Measurements from ENCODE around the gene TBC1D22A. TPM values are rescaled to one million over a fixed set of nuclear protein-coding genes. Genes with fewer than 3 reads are reported as not detected.

Gene TBC1D22A
- total RNA-seq, 1 experiment from 2014 or later = 27.6 TPM

DNA sequence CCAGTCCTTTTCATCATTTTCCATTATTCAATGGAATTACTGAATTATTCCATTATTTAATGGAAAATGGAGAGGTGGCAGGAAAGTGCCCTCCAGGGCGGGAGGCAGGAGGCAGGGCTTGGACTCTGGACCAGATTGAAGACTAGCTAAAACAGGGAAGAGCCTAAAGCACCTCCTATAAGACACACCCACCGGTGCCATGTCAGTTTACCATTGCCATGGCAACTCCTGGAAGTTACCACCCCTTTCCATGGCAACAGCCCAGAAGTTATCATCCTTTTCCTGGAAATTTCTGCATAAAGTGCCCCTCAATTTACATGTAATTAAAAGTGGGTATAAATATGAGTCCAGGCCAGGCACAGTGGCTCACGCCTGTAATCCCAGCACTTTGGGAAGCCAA, 443.7 kb downstream of the TBC1D22A start:
- Mint-ChIP-seq H3K9me3 (ENCODE audit: low read depth, unreplicated experiment) (no peaks in the 10 kb centered on the region), H3K4me1 (ENCODE audit: low read depth, unreplicated experiment) (no peaks in the 10 kb centered on the region), H3K27me3 (ENCODE audit: unreplicated experiment) (peaks cover 51% of the 10 kb centered on the region), H3K27ac (ENCODE audit: unreplicated experiment) (no peak overlapping the region), H3K36me3 (ENCODE audit: insufficient read depth, unreplicated experiment) (no peaks in the 10 kb centered on the region), H3K4me3 (ENCODE audit: low read depth, unreplicated experiment) (no peak overlapping the region)
- no peak for TF ChIP-seq CTCF (IDR thresholded peaks at IDR 0.05; ENCODE audit: unreplicated experiment)
- intact Hi-C loops (cut with micrococcal nuclease; ENCODE audit: unreplicated experiment) = no loop called here
- CTCF ChIA-PET = no interaction called here
- DNase-seq = no peak
- BruUV-seq (replicated peaks) = no TSS peak

GRCh38 chr22:47206666-47207218, 444.3 kb downstream of the TBC1D22A start:
- no peak for DNase-seq
- BruUV-seq (replicated peaks) = no TSS peak
- CTCF ChIA-PET = no interaction called here
- Mint-ChIP-seq H3K4me1 (ENCODE audit: low read depth, unreplicated experiment) (no peaks in the 10 kb centered on the region), H3K9me3 (ENCODE audit: low read depth, unreplicated experiment) (no peaks in the 10 kb centered on the region), H3K27me3 (ENCODE audit: unreplicated experiment) (peaks cover 46% of the 10 kb centered on the region), H3K27ac (ENCODE audit: unreplicated experiment) (no peak overlapping the region), H3K36me3 (ENCODE audit: insufficient read depth, unreplicated experiment) (no peaks in the 10 kb centered on the region), H3K4me3 (ENCODE audit: low read depth, unreplicated experiment) (no peak overlapping the region)
- TF ChIP-seq CTCF (IDR thresholded peaks at IDR 0.05; ENCODE audit: unreplicated experiment) = no peak
- intact Hi-C loops (cut with micrococcal nuclease; ENCODE audit: unreplicated experiment) = no loop called here

DNA sequence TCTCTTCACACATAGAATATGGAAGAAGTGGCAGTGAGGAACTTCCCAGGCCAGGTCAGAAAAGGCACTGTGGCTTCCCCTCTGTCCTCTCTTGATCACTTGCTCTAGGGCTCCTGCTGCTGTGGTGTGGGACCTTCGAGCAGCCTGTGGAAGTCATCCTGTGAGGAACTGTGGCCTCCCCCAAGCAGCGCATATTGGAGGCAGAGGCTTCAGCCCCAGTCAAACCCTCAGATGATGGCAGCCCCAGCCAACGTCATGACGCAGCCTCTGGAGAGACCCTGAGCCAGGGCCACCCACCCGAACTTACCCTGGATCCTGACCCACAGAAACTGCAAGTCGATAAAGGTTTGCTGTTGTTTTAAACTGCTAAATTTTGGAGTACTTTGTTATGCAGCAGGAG, 444.9 kb downstream of the TBC1D22A start:
- Mint-ChIP-seq H3K9me3 (ENCODE audit: low read depth, unreplicated experiment) (no peaks in the 10 kb centered on the region), H3K27me3 (ENCODE audit: unreplicated experiment) (peaks cover 46% of the 10 kb centered on the region), H3K36me3 (ENCODE audit: insufficient read depth, unreplicated experiment) (no peaks in the 10 kb centered on the region), H3K4me3 (ENCODE audit: low read depth, unreplicated experiment) (no peak overlapping the region), H3K27ac (ENCODE audit: unreplicated experiment) (no peak overlapping the region), H3K4me1 (ENCODE audit: low read depth, unreplicated experiment) (no peaks in the 10 kb centered on the region)
- TF ChIP-seq CTCF (IDR thresholded peaks at IDR 0.05; ENCODE audit: unreplicated experiment) = no peak
- CTCF ChIA-PET = interaction anchor here (0.6 kb wide), 1 partner anchor 91 kb away, joined by 5 read pairs; no protein-coding TSS in a partner anchor
- intact Hi-C loops (cut with micrococcal nuclease; ENCODE audit: unreplicated experiment) = no loop called here
- DNase-seq = no peak
- no TSS peak for BruUV-seq (replicated peaks)

DNA sequence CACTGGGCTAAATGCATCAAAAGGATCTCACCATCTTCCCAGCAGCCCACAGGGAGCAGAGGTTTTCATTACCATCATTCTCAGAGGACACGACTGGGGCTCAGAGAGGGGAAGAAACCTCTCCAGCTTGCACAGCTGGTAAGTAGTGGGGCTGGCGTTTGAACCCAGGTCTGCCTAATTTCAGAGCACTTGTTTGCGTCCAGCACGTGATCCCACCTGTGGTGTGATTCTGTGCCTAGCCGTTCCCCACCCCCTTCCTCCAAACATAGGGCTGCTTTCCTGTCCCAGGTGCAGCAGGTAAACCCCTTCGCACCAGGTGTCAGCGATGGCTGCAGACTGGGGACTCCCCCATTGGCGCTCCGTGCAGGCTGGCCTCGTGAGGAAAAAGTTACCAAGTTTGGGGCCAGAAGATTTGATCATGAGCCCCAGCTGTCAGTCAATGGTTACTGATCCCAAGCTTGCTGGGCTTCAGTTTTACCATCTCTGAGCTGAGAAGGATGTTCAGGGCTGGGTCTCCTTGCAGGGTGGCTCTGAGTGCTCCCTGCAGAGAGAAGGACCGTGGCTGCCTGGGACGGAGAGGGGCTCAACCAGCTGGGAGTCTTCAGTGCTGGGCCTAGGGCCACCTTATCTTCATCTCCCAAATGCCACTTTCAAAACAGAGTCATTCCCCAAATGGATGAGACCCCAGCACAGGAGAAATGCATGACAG, 445.6 kb downstream of the TBC1D22A start:
- intact Hi-C loops (cut with micrococcal nuclease; ENCODE audit: unreplicated experiment) = no loop called here
- Mint-ChIP-seq H3K36me3 (ENCODE audit: insufficient read depth, unreplicated experiment) (no peaks in the 10 kb centered on the region), H3K27ac (ENCODE audit: unreplicated experiment) (no peak overlapping the region), H3K9me3 (ENCODE audit: low read depth, unreplicated experiment) (peaks cover 4% of the 10 kb centered on the region), H3K4me1 (ENCODE audit: low read depth, unreplicated experiment) (no peaks in the 10 kb centered on the region), H3K4me3 (ENCODE audit: low read depth, unreplicated experiment) (no peak overlapping the region), H3K27me3 (ENCODE audit: unreplicated experiment) (peaks cover 46% of the 10 kb centered on the region)
- no TSS peak for BruUV-seq (replicated peaks)
- CTCF ChIA-PET = interaction anchor here (0.6 kb wide), 1 partner anchor 90 kb away, joined by 5 read pairs; no protein-coding TSS in a partner anchor
- no peak for DNase-seq
- TF ChIP-seq CTCF (IDR thresholded peaks at IDR 0.05; ENCODE audit: unreplicated experiment) = no peak
